Gastroesophageal sphincter (tissue), 3 donors: Measurements from ENCODE around the gene SORBS1.

Experiments
- EP300 ChIP-seq: sonication (generic); formaldehyde crosslinking; IDR thresholded peaks from one replicate; pipeline ENCODE4 v1.6.1; 2017; ENCODE audit warnings: antibody characterized with exemption, mild to moderate bottlenecking
- POLR2A ChIP-seq, 2 donors: fragments of 450-650 bp; IDR thresholded peaks; one replicate each; pipeline ENCODE4 v1.6.1; 2017; ENCODE audit warnings: antibody characterized with exemption in 2 of 2, mild to moderate bottlenecking in 2 of 2, moderate library complexity in 1 of 2
- POLR2AphosphoS5 ChIP-seq: sonication (generic); formaldehyde crosslinking; IDR thresholded peaks from one replicate; pipeline ENCODE4 v1.6.1; 2017; ENCODE audit warnings: antibody characterized with exemption
- TF ChIP-seq, protein P1 (sequence below), 4 experiments: fragments of 200-600 bp in 2 of 4; fragments of 450-650 bp in 2 of 4; sonication (generic) in 1 of 4; IDR thresholded peaks; one replicate each; pipeline ENCODE4 v1.5.1; 2017 to 2019; ENCODE audit warnings: antibody characterized with exemption in 4 of 4, mild to moderate bottlenecking in 2 of 4, moderate library complexity in 2 of 4

DNA sequence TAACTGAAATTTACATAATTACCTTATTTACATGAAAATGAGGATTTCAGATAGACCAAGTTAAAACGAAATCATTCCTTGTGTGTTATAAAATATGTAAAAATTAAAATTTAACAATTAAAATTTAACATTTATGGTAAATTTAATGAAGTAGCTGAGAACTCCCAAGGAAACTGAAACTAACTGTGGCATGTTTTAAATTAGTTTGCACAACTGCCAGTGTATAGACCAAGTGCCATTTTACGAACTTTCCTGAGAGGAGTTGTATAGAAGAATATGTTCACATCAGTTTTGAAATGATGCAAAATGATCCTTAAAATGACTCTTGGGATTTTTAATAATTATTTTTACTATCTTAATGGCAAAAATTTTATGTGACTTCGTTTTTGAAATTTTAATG, 293.9 kb downstream of the SORBS1 start:
- TF ChIP-seq, protein P1, sequence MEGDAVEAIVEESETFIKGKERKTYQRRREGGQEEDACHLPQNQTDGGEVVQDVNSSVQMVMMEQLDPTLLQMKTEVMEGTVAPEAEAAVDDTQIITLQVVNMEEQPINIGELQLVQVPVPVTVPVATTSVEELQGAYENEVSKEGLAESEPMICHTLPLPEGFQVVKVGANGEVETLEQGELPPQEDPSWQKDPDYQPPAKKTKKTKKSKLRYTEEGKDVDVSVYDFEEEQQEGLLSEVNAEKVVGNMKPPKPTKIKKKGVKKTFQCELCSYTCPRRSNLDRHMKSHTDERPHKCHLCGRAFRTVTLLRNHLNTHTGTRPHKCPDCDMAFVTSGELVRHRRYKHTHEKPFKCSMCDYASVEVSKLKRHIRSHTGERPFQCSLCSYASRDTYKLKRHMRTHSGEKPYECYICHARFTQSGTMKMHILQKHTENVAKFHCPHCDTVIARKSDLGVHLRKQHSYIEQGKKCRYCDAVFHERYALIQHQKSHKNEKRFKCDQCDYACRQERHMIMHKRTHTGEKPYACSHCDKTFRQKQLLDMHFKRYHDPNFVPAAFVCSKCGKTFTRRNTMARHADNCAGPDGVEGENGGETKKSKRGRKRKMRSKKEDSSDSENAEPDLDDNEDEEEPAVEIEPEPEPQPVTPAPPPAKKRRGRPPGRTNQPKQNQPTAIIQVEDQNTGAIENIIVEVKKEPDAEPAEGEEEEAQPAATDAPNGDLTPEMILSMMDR (IDR thresholded peaks at IDR 0.05), result no peak
- no peak for TF ChIP-seq POLR2AphosphoS5
- TF ChIP-seq POLR2A (IDR thresholded peaks at IDR 0.05), result no peak
- no peak for TF ChIP-seq EP300
